Epithelial cell of proximal tubule (primary cell): ENCODE data around the gene SMARCD1. TPM values are rescaled to one million over a fixed set of nuclear protein-coding genes. Genes with fewer than 3 reads are reported as not detected.

ENCODE experiments used
- DNase-seq: peaks from one replicate; pipeline ENCODE4 v3.0.0-alpha.2; 2011; ENCODE audit warnings: low read depth
- H3K4me3 ChIP-seq: 2 replicates; pipeline ENCODE4 v1.5.1; 2011; ENCODE audit warnings: low read depth, mild to moderate bottlenecking, low read length
- total RNA-seq: library from RNA; depleted of rRNA; stranded (reverse); fragments of >200 nt; gene quantifications from 2 replicates; pipeline ENCODE4 v1.2.3, GENCODE V29; 2015
- TF ChIP-seq, protein P1 (sequence below): conservative IDR thresholded peaks from 2 replicates; pipeline ENCODE4 v1.5.1; 2012; ENCODE audit warnings: low read depth, mild to moderate bottlenecking, low read length

The SMARCD1 gene
- total RNA-seq, 1 donor from 2014 or later: 77.3 TPM

GRCh38 chr12:50110127-50110761, 25.1 kb downstream of the SMARCD1 start:
- TF ChIP-seq, protein P1, sequence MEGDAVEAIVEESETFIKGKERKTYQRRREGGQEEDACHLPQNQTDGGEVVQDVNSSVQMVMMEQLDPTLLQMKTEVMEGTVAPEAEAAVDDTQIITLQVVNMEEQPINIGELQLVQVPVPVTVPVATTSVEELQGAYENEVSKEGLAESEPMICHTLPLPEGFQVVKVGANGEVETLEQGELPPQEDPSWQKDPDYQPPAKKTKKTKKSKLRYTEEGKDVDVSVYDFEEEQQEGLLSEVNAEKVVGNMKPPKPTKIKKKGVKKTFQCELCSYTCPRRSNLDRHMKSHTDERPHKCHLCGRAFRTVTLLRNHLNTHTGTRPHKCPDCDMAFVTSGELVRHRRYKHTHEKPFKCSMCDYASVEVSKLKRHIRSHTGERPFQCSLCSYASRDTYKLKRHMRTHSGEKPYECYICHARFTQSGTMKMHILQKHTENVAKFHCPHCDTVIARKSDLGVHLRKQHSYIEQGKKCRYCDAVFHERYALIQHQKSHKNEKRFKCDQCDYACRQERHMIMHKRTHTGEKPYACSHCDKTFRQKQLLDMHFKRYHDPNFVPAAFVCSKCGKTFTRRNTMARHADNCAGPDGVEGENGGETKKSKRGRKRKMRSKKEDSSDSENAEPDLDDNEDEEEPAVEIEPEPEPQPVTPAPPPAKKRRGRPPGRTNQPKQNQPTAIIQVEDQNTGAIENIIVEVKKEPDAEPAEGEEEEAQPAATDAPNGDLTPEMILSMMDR: no peak
- H3K4me3 ChIP-seq: peak overlapping the region; percentile 47
- no peak for DNase-seq

DNA sequence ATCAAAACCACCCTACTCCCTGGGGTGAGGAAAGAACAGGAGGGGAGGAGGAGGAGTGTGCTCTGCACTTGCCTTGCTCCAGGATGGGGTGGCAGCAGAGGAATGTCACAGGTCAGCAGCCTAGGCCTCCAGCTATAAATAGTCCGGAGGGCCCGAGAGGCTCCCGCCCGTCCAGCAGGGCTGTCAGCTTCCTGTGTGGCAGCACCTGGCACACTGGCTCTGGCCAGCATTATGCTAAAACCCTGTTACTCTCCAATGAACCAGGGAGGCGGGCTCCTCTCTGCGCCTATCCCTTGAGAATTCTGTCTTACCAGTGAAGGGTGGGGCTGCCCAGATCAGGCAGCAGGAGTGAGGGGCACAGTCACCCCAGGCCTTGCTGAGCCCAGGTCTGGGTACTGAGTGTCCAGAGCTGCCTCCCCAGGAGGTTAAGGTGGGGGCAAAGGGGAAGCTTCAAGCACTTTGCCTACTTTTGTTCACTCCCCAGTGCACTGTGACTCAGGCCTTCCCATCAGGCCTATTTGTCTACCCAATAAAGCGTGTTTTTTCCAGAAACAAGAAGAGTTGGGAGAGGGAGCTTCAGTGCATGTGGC, 25.7 kb downstream of the SMARCD1 start:
- TF ChIP-seq, protein P1: no peak
- peak overlapping the region; percentile 47 for H3K4me3 ChIP-seq
- DNase-seq: peak; percentile 74

GRCh38 chr12:50111395-50111692, 26.2 kb downstream of the SMARCD1 start:
- TF ChIP-seq, protein P1: no peak

GRCh38 chr12:50111693-50112455, 26.7 kb downstream of the SMARCD1 start, which contains the start of gene COX14:
TSS of gene COX14 (plus strand) at chr12:50112236. CDS start at chr12:50120044, 7,808 bp downstream.
- H3K4me3 ChIP-seq: peak within 1 kb of the TSS; percentile 99
- TF ChIP-seq, protein P1: peak; percentile 92
- peak; percentile 95 for DNase-seq

More at GRCh38 chr12:50111395-50111692, 26.2 kb downstream of the SMARCD1 start:
- peak overlapping the region; percentile 47 for H3K4me3 ChIP-seq
- no peak for DNase-seq

- no peak for DNase-seq
- TF ChIP-seq, protein P1: no peak
- H3K4me3 ChIP-seq: peak overlapping the region; percentile 99
These were observed 27.5 kb downstream of the SMARCD1 start for GRCh38 chr12:50112456-50113218.

DNA sequence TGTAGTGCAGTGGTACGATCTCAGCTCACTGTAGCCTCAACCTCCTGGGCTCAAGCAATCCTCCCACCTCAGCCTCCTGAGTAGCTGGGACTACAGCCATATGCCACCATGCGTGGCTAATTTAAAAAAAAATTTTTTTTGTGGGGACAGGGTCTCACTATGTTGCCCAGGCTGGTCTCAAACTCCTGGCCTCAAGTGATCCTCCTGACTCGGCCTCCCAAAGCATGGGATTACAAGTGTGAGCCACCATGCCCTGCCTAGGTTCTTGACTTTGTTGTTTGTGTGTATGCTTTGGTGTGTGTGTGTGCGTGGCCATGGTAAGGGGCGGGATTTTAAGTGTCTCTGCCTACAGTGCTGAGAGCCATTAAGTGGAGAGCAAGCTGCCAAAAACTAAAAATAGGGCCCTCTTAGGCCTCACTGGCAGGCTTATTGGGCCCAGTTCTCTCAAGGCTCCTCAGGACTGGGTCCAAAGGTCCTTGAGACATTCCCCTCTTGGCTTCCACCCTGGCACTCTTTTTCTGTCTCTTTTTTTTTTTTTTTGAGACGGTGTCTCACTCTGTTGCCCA, 32.0 kb downstream of the SMARCD1 start:
- TF ChIP-seq, protein P1: no peak
- H3K4me3 ChIP-seq: no peak overlapping the region
- no peak for DNase-seq
